ENCODE measurements around the gene SLC25A28.

Gene SLC25A28

DNA sequence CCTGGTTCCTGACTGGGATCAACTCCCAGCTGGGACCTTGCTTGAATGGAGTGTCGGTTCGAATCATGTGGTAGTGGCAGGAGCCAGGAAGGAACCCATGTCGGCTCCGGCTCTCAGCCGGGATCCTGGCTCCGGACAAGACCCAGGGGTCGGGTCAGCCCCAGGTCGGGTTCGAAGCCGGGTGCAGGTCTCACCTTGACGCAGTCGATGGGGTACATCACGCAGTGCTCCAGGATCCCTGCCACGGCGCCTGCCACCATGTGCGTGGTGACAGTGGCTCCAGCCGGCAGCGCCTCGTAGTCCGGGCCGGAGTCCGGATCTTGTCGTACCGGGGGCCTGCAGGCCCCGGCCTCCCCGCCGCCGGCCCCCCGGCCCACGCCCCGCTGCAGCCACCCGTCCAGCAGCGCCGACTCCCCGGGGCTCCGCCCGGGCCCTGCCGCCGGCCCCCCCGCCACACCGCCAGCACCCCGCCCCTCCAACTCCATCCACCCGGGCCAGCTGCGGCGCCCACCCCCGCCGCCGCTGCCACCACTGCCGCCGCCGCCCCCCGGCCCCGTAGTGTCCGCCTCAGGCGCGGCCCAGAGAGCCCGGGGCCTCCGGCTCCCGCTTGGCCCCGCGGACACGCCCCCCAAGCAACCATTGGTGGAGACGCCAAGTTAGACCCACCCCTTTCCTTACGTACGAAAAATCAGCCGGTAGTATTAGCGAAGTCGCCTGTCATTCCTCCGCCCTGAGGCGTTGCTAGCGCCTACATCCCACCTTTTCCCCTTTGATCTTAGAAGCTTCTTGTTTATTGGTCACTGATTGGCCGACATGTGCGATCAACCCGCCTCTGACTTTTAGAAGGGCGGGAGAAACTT, at the start of gene SLC25A28:
TSS of gene SLC25A28 (minus strand) at position 589 of the 860 bp plus-strand sequence. CDS start at position 485, 104 bp downstream.
- DNase-seq (ENCODE audit: low read depth, low spot score), result peak; percentile 99

GRCh38 chr10:99667108-99667751, 47.0 kb upstream of the SLC25A28 start:
- no peak for DNase-seq (ENCODE audit: low read depth, low spot score)

- DNase-seq (ENCODE audit: low read depth, low spot score), result no peak
Observed at GRCh38 chr10:99665304-99665703, 45.1 kb upstream of the SLC25A28 start.

DNA sequence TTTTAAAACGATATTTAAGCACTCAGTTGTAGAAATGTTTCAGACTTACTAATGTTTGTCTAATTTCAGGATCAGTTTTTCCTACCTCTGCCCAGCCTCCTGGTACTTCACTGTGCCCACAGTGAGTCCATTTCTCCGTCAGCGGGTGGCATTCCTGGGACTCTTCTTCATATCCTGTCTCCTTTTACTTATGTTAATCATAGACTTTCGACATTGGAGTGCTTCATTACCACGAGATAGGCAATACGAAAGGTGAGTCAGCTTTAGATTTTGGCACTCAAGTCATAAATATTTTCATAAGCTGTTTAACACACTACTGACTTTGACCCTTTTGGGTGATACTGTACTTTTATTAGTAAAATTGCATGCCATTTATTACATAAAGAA, 41.1 kb upstream of the SLC25A28 start:
- DNase-seq (ENCODE audit: low read depth, low spot score), result peak; percentile 12

DNA sequence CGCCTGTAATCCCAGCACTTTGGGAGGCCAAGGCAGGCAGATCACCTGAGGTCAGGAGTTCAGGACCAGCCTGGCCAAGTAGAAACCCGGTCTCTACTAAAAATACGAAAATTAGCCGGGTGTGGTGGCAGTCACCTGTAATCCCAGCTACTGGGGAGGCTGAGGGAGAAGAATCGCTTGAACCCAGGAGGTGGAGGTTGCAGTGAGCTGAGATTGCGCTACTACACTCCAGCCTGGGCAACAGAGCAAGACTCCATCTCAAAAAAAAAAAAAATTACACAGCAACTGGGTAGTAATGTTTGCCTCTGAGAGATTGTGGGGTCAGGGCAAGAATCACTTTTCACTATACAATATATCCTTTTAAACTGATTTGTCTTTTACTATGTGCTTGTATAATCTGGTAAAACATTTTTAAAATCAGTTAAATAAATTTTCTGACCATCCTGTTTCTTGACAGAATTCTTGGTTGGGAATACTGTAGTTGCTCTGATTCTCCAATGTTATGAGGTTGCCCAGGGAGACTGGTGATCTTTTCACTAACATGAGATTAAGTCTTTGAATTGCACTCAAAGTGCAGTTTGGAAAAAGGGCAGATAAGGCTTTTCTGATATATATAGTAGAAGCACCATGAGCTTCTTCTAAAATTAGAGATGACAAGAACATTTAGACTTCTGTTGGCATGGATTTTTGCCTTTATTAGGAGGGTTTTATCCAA, 40.6 kb upstream of the SLC25A28 start:
- DNase-seq (ENCODE audit: low read depth, low spot score), result no peak

- no peak for DNase-seq (ENCODE audit: low read depth, low spot score)
Observed at GRCh38 chr10:99659868-99660366, 39.7 kb upstream of the SLC25A28 start.

DNA sequence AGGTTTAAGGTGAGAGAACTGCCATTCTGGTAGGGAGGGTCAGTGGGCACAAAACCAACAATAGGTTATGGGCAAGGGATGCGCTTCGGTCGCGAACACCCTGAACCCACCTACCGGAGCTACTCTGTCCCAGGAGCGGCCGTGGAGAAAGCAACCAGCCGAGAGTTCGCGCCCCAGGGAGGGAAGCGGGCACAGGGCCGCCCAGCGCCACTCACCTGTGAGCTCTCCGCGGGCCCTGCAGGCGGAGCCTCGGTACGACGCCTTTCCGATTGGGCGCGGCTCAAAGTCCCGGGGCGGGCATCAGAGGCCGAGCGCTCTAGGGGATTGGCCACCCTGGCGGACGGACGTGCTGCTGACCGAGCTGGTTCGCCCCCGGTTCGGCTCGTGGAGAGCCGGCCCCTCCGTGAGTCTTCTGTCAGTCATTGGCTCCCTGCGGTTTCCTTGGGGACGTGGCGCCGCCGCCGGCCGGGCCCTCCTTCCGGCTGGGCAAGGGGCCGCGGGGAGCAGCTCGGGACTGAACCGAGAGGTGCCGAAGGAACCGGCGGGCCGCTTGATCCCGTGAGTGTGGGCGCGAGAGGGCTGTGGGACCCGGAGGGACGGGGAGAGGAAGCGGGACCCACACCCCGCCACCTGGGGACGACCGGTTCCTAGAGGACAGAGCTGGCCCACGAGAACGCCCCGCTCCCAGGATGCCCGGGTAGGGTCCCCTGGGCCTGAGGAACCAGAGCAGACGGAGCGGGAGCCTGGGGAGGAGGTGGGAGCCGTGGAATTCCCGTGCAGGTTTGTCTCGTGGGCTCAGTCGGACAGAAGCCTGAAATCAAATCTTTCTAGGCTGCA, 39.0 kb upstream of the SLC25A28 start, which contains the start of gene ENTPD7:
TSS of gene ENTPD7 (plus strand) at position 479 of the 837 bp plus-strand sequence. CDS start 448 bp downstream, outside the sequence.
- DNase-seq (ENCODE audit: low read depth, low spot score), result peak; percentile 71

GRCh38 chr10:99658622-99659030, 38.4 kb upstream of the SLC25A28 start:
- no peak for DNase-seq (ENCODE audit: low read depth, low spot score)

DNA sequence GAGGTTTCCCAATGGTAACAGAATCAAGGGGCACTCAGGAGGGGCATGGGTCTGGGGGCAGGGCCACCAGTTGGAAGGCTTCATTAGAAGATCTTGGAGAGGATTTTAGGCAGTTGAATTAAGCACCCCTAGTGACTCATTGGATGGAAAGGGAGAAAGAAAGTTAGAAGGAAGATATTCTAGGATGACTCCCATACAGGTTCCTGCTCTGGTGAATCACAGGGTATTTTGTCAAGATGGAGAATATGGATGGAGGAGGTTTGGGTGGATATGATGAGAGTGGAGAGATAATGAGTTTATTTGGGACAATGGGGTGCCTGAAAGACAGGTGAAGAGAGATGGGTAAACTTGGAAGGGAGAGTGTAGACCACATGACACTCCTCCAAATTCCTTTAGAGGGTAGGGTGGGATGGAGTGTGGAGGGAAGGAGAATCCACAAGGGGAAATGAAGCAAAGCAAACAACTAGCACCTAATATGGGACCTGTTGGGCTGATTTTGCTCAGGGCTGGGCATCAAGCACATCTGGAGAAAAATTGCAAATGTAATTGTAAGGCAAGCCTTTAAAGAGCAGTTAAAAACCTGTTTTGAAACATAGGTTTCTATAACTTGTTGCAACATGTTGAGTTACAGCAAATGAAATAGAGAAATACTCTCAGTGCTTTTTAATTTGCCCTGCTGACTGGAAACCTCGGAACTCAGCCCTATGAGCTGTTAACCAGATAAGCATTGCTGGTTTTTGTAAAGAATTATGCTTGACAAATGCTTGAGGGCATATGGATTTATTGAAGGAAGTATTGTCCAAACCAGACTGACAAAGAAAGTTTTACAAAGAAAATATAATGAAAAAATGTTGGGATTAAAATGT, 36.2 kb upstream of the SLC25A28 start:
- no peak for DNase-seq (ENCODE audit: low read depth, low spot score)

GRCh38 chr10:99654390-99655175, 34.3 kb upstream of the SLC25A28 start:
- DNase-seq (ENCODE audit: low read depth, low spot score), result no peak

DNA sequence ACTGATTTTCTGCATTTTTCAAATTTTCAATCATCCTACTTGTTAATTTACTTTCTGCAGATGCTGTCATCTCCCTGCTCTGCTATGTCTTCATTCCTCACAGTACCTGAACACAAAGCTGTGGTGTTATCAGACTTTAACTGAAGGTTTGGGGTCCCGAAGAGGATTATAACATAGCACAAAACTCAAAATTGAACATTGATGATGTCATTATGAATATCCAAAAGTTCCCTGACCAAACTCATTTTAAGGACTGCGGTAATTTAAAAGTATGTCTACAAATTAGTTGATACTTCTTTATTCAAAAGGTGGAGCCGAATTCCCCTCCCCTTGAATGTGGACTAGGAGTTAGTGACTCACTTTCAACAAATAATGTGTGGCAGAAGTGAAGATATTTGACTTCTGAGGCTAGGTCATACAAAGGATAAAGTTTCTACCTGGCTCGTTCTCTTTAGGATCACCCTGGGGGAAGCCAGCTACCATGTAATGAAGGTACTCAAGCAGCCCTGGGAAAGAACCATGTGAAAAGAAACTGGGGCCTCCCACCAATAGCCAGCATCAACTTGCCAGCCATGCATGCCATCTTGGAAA, 32.7 kb upstream of the SLC25A28 start:
- DNase-seq (ENCODE audit: low read depth, low spot score), result no peak

GRCh38 chr10:99648717-99649116, 28.5 kb upstream of the SLC25A28 start:
- no peak for DNase-seq (ENCODE audit: low read depth, low spot score)

- no peak for DNase-seq (ENCODE audit: low read depth, low spot score)
Observed at GRCh38 chr10:99647601-99648151, 27.4 kb upstream of the SLC25A28 start.

DNA sequence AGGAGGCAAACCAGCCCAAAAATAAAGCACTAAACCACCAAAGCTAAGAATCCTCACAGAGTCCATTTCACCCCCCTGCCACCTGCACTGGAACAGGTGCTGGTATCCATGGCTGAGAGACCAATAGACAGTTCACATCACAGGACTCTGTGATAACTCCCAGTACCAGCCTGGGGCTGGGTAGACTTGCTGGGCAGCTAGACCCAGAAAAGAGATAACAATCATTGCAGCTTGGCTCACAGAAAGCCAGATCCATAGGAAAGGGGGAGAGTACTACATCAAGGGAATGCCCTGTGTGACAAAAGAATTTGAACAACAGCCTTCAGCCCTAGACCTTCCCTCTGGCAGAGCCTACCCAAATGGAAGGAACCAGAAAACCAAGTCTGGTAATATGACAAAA, 13.6 kb upstream of the SLC25A28 start:
- DNase-seq (ENCODE audit: low read depth, low spot score), result no peak

DNA sequence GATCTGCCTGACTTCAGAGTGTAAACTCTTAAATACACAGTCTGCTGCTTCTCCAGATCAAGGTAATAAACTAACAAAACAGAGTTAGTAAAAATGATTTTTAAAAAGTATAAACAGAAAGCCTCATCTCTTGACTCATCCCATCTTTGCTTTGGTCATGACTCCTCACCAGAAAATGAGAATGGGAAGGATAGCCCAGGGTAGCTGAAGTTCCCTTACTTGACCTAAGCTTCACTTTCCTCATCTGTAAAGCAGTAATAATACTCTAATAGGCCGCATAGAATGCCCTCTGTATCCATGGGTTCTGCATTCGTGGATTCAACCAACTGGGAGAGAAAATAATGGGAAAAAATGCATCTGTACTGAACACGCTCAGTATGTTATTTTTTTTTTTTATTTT, 11.3 kb upstream of the SLC25A28 start:
- no peak for DNase-seq (ENCODE audit: low read depth, low spot score)

DNA sequence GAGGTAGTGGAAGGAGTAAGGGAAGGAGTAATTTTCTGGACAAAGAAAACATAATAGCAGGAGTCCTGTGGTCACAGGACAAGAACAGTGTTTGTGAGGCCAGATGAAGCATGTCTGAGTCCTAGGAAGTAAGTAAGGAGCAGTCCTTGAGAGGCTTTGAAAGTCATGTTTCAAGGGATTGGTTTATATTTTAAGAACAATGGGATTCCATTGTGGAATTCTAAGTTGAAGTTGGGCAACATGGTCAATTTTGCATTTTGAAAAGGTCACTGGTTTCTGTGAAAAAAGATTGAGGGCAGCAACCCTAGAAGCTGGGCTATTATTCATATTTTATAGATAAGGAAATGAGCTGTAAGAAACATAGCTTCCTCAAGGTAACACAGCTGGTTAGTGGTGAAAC, 10.8 kb upstream of the SLC25A28 start:
- DNase-seq (ENCODE audit: low read depth, low spot score), result no peak

DNA sequence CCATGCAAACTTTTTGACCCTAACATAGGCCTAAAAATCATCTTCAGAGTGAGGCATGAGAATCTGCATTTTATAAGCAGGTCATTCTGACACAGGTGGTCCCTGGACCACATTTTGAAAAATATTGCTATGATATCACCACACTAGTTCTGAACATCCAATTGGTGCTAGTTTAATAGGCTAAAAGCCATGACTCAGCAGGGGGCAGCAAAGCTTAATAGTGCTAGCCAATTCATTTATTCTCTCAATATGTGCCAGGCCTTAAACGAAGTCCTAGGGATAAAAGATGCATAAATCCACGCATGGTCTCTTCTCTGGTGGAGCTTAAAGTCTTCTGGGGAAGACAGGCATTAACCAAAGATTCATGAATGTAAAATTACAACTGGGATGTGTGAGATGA, 10.2 kb upstream of the SLC25A28 start:
- no peak for DNase-seq (ENCODE audit: low read depth, low spot score)

- DNase-seq (ENCODE audit: low read depth, low spot score), result no peak
Observed at GRCh38 chr10:99629625-99629978, 9.4 kb upstream of the SLC25A28 start.
